ENCODE data around the gene MZB1.

The MZB1 gene

DNA sequence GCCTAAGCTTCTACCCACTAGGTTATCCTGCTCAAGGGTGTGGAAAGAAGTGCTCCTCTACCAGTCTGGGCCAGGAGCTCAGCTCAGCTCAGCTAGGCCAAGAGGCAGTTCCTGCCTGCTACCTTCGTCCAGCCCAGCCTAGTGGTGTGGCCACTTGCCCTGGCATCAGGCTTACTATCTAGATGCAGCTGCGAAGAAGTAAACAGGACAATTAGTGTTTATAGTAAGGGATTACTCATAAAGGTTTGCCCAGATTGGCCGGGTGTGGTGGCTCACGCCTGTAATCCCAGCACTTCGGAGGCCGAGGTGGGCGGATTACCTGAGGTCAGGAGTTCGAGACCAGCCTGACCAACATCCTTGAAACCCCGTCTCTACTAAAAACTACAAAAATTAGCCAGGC, 26.9 kb upstream of the MZB1 start:
- no peak overlapping the region for H3K4me3 ChIP-seq (replicated peaks; ENCODE audit: low read depth, low read length)
- DNase-seq (ENCODE audit: extremely low read depth, low read depth), result no peak
- TF ChIP-seq, protein P1, sequence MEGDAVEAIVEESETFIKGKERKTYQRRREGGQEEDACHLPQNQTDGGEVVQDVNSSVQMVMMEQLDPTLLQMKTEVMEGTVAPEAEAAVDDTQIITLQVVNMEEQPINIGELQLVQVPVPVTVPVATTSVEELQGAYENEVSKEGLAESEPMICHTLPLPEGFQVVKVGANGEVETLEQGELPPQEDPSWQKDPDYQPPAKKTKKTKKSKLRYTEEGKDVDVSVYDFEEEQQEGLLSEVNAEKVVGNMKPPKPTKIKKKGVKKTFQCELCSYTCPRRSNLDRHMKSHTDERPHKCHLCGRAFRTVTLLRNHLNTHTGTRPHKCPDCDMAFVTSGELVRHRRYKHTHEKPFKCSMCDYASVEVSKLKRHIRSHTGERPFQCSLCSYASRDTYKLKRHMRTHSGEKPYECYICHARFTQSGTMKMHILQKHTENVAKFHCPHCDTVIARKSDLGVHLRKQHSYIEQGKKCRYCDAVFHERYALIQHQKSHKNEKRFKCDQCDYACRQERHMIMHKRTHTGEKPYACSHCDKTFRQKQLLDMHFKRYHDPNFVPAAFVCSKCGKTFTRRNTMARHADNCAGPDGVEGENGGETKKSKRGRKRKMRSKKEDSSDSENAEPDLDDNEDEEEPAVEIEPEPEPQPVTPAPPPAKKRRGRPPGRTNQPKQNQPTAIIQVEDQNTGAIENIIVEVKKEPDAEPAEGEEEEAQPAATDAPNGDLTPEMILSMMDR (IDR thresholded peaks at IDR 0.05; ENCODE audit: low read depth, low read length, missing control alignments), result no peak

- no peak for DNase-seq (ENCODE audit: extremely low read depth, low read depth)
- TF ChIP-seq, protein P1 (IDR thresholded peaks at IDR 0.05; ENCODE audit: low read depth, low read length, missing control alignments), result no peak
- no peak overlapping the region for H3K4me3 ChIP-seq (replicated peaks; ENCODE audit: low read depth, low read length)
Measured at GRCh38 chr5:139415869-139416268, 26.2 kb upstream of the MZB1 start.

DNA sequence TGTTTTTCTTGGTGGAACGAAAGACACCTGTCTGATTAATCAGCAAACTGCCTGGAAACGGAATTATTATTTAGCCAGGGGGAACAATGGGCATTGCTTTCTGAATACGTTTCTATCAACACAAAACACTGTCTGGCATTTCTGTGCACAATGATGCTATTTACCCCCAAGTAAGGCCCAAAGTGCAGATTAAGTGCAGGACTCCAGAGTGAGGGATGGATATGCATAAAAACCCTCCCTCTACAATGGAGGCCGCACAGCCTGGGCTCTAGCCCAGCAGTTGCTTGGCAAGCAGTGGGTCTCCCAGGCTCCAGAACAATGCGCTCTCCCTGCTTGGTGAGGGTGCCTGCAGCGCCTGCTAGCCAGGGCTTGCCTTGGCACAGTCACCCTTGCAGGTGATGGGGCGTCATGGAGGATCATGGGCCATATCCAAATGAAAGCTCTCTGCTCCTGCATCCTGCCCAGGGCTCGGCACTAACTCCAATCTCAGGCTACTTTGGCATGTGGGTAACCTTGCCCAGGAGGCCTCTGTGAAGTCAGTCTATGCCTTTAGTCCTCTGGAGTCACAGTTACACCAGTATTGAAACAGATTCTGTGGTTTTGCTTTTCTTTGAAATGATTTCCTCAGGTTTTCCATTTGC, 25.6 kb upstream of the MZB1 start:
- no peak for DNase-seq (ENCODE audit: extremely low read depth, low read depth)
- no peak overlapping the region for H3K4me3 ChIP-seq (replicated peaks; ENCODE audit: low read depth, low read length)
- TF ChIP-seq, protein P1 (IDR thresholded peaks at IDR 0.05; ENCODE audit: low read depth, low read length, missing control alignments), result no peak

DNA sequence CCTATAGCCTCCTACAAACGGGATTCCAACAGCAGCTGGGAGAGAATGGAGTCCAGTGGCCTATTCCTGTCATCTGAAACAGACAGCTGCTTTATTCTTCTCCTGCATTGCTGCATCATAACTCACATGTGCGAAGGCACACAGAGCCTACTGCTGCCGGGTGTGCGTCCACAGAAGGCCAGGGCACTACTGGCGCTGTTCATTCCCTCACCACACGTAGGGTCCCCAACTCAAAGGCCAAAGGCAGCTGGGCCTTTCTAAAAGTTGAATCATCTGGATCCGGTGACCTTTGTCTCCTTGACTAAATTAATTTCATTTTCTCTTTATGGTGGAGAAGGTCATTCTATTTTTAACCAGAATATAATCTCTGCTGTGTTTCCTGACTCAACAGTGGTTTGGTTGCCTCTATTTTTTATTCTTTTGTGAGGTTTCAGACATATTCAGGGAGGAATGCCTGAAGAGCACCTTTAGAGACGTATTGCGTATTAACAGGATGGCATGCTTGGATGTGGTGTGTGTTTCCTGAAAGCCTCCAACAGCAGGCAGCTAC, 24.9 kb upstream of the MZB1 start:
- TF ChIP-seq, protein P1 (IDR thresholded peaks at IDR 0.05; ENCODE audit: low read depth, low read length, missing control alignments), result no peak
- DNase-seq (ENCODE audit: extremely low read depth, low read depth), result no peak
- H3K4me3 ChIP-seq (replicated peaks; ENCODE audit: low read depth, low read length), result no peak overlapping the region

DNA sequence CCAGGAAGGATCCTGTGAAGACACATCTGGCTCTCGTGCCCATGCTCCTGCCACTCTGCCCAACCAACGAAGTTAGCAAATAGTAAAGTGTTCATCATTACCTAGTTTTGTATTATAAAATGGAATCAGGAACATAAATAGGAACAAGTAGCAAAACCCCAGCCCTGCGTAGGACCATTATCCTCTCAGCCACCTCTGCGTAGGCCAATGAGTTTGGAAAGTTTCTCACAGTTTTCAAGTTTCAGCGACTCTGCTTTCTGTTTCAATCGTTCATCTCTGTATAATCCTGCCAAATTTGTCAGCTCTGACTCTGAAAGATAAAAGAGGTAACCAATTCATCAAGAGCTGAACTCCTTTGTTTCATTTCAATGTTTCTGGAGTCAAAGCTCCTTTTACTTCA, 24.2 kb upstream of the MZB1 start:
- H3K4me3 ChIP-seq (replicated peaks; ENCODE audit: low read depth, low read length), result no peak overlapping the region
- TF ChIP-seq, protein P1 (IDR thresholded peaks at IDR 0.05; ENCODE audit: low read depth, low read length, missing control alignments), result no peak
- DNase-seq (ENCODE audit: extremely low read depth, low read depth), result no peak

DNA sequence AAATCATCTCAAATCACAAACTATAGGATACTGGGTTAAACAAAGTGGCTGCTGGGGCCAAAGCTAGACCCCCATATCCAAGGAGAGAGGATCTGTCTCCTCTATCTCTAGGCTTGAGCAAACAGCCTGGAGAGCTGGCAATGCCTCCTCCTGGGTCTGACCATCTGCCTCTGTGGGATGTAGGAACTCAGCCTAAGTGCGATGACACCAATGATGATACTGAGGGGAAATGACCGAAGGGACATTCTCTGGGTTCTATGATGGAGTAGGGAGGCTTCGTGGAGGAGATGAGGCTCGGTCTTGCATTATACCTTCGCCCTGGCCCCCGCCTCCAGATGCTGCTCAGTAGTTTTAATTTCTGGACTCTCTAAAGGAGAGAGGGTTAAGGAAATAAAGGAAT, 23.4 kb upstream of the MZB1 start:
- H3K4me3 ChIP-seq (replicated peaks; ENCODE audit: low read depth, low read length), result no peak overlapping the region
- DNase-seq (ENCODE audit: extremely low read depth, low read depth), result no peak
- TF ChIP-seq, protein P1 (IDR thresholded peaks at IDR 0.05; ENCODE audit: low read depth, low read length, missing control alignments), result no peak
